ENCODE measurements around the gene KRT7.

Gene KRT7

DNA sequence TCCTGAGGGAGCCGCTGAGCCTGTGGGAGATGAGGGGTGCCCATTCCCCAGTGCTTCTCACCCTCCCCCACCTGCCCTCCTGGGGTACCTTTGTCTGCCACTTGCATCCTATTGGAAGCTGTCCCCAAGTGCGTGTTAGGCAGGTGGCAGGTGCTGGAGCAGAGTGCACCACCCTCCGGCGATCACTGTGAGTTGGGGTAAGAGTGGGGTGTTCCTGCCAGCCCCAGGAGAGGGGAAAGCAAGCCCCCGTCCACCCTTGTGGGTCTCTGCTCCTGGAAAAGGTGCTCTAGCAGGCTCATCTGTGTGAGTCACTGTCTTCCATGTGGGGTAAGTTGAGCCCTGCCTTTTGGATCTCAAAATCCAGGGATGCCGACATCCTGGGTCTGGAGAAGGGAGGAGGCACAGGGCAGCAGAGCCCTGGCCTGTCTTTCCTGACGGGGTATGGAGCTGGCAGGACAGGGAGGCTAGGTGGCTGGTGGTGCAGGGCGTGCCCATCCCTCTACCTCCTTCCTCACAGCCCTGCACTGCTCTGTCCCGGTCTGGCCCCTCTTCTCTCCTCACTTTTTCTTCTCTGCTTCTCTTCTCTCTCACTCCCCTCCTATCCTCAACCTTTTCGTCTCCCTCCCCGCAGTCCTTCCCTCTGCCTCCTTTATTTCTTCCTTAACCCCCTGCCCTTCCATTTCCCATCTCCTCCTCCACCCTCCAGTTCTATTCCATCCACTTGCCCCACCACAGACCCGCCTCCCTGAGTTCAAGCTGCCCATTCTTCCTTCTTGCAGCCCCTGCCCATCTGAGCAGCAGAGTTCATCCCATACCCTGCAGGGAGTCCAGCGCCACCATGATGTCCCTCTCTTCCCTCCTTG lies 20.1 kb upstream of the KRT7 start:
- no peak for DNase-seq

DNA sequence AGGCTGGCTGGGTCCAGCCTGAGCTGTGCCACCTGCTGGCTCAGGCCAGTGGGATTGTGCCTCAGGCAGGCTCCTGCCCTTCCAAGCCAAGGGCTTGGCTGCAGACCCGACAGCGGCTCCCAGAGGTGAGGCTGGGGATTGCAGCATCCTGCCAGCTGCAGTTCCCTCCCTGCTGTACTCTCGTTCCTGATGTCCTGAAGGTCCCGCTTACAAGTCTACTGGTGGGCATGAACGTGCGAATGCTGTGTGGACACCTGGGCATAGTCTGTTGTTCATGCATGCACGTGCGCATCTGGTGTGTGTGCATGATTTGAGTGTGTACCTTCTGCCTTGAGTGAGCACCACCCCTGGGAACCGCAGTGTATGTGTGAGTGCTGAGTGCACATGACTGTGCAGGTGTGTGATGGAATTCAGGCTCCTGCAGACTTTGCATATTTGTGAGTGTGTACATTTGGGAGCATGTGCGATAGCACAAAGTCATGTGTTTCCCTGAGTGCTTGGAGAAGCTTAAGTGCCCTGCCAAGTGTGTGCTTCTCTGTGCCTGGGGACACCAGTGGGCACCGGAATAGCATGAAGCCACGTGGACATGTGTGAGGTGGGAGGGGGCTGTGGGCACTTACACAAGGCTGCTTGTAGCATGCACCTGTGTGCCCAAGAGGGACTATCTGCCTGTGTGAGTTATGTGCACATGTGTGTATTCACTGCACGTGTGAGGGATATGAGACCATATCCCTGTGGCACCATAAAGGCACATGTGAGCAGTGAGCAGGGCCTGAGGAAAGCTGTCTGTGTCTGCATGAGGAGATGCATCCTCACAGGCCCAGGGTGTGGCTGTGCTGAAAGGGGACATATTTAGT lies 19.3 kb upstream of the KRT7 start:
- peak; percentile 40 for DNase-seq

DNA sequence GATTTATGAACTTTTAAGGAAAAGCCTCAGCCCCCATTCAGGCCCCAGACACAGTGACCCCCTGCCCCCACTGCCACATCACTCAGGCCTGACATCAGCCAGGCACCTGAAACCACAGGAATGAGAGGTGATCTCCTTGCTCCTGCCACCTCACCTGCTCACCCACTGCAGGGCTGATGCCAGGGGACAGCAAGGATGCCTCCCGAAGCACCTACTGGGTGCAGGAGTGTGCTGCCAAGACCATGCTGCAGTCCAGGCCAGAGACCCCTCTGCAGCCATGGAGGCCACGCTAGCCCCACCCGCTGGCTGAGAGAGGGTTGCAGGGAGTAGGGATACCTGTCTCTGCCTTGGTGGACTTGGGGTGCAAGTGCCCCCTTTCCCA lies 18.6 kb upstream of the KRT7 start:
- no peak for DNase-seq

DNA sequence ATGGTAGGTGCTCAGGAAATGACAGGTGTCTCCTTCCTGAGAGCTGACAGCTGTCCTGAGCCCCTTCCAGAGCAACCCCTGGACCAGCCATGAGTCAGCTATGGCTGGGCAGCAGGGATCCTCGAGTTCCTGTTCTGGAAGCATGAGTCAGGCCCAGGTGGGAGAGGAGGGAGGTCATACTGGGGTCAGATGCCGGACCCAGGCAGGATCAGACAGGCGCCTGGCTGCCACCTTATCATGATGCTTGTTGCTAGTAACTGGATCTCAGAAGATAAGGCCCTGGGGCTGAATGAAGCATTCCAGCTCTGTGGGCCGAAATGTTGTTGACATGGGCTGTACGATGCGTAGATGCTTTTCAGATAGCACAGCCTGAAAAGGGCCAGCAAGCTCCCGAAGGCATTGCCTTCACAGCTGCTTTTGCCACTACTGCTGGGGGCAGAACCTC lies 17.4 kb upstream of the KRT7 start:
- DNase-seq: no peak

DNA sequence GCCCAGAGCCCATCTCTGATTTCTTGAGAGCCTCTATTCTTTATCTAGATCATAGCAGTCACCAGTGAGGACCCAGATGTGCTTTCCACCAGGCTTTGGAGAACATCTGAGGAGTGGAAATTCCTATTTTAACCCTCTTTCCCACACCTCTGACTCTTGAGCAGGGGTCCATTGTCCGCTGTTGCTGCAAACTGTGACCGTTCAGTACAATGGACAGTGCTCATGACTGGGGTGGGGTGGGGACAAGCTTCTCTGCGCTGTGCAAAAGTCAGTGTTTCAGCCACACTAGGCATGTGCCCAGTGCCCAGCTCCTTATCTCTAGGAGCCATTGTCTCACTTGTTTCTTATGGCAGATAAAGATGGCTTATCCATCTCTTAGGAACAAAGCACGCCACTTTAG lies 16.9 kb upstream of the KRT7 start:
- DNase-seq: no peak

DNA sequence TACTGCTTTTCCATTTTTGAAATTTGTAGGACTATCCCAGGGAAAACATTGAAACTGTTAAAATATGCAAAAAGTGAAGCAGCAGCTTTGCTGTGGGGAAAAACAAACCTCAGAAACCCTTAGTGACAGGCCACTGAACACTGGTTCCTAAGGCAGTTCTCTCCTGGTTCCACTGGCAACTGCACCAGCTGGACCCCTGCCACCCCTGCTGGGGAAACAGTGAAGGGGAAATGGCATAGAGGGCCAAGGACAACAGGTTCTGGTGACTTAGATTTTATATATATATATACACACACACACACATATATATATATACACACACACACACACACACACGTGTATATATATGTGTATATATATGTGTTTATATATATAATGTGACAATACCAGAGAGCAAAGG lies 16.2 kb upstream of the KRT7 start:
- no peak for DNase-seq

DNA sequence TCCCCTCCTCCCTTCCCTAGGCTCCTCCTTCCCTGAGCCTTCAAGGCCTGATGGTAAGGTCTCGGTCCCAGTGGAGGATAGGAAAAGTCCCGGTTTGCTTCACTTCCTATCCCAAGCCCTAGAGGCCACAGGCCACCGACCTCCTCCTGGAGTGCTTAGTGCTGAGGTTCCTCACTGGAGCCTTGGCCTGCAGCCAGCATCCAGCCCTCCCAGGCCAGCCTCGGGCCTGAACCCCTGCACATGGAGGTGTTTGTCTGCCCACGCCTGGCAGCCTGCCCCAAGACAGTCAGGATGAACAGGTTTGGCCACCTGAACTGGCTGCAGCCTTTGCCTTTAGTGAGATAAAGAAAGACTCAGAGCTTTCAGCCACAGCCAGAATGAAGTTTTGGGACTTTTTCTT lies 15.8 kb upstream of the KRT7 start:
- no peak for DNase-seq

DNA sequence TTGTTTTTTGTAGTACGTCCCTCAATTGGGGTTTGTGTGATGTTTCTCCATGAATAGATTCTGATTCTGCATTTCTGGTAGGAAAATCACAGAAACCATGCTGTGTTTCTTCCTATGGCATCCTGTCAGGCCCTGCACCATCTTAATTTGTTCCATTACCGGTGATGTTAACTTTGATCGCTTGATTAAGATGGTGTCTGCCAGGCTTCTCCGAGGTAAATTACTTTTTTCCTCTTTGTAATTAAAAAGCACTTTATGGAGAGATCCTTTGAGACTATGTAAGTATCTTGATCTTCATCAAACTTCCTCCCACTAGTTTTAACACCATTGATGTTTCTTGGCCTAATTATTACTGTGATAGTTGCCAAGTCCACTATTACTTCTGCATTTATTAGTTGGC lies 15.0 kb upstream of the KRT7 start:
- DNase-seq: no peak

DNA sequence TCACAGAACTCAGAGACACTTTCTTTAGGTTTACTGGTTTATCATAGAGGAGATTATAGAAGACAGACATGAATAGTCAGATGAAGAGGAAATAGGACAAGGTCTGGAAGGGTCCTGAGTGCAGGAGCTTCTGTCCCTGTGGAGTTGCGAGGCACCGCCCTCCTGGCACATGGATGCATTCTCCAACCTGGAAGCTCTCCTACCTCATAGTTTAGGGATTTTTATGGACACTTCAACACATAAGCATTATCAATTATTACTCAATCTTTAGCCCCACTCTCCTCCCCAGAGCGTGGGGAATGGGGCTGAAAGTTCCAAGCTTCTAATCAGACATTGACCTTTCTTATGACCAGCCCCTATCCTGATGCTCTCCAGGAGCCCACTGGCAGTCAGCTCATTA lies 12.6 kb upstream of the KRT7 start:
- DNase-seq: no peak

DNA sequence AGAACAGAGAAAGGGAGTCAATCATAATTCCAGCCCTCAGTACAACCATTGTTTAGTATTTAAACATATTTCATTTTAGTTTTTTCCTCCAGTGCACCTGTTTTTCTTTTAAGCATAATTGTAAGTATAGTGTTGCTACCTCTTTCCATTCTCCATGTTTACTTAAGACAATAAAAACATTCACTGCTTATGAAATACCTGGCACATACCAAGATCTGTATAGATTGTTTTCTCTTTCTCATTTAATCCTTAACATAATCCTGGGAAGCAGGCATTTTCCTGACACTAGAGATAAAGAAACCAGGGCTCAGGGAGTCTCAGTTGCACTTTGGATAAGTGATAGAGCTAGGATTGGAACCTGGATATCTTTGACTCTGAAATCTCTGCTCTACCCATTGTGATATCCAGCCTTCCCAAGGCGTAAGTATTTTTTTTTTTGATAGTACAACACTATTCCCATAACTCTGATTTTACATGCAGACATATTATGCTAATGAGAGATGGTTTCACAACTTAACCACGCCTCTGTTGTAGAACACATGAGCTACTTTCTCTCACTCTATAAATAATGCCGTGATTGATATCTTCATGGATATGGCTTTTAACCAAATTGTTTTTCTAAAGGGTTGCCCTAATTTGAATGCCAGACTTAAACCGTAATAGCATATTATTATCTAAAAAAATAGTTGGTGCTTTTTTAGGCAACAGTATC lies 11.8 kb upstream of the KRT7 start:
- DNase-seq: no peak

DNA sequence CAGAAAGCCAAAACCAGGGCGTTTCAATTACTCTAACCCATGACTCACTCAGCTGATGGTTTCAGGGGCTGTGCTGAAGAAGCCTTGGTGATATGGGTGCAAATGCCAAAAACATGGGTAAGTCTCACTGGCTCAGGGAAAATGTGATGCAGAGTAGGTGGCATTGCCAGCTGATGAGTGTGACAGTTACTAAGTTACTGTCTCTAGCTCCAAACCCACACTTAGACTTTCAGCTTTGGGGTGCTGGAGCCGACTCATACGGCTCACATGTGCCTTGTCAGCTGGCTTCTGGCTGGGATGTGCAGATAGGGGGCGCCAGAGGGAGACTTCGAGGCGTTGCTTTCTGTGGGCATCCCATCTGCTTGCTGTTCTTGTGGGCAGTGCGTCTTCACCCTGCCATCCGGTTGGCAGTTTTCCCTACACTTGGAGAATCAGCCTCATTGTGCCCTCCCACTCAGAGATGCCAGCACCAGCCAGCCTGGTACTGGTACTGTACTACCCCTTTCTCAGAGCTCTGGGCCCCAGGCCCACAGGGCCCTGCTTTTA lies 11.1 kb upstream of the KRT7 start:
- peak; percentile 7 for DNase-seq

DNA sequence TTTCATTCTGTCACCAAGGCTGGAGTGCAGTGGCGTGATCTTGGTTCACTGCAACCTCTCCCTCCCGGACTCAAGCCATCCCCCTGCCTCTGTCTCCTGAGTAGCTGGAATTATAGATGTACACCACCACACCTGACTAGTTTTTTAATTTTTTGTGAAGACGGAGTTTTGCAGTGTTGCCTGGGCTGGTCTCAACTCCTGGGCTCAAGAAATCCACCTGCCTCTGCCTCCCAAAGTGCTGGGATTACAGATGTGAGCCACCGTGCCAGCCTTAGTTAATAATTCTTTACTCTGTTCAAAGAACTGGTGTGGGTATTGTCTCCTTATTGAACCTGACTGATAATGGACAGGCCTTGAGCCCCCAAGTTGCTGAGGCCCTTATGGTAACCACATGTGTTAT lies 10.4 kb upstream of the KRT7 start:
- DNase-seq: no peak

DNA sequence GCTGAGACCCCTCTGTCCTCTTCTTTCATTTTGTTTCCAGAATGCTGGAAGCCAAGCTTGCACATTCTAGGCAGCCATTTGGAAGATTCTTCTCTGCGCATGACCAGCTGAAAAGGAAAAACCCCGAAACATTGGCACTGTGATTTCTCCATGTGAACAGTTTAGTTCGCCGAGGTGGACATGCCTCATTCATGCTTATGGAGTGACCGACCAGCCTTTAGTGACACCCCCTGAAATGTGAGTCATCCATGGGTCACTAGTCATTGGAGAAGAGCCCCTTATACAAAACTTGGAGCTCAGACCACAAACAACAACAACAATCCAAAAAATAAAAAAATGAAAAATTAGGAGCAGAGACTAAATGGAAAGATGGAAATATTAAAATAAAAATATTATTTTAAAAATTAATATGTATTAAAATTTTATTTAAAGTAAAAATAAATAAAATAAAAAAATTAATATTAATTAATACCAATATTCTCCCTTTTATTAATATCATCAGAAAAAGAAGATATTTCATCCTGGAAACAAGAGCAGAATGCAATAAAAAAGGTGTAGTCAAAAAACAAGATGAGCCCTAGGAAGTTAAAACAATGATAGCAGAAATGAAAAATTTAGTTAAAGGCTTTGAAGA lies 9.5 kb upstream of the KRT7 start:
- DNase-seq: no peak

DNA sequence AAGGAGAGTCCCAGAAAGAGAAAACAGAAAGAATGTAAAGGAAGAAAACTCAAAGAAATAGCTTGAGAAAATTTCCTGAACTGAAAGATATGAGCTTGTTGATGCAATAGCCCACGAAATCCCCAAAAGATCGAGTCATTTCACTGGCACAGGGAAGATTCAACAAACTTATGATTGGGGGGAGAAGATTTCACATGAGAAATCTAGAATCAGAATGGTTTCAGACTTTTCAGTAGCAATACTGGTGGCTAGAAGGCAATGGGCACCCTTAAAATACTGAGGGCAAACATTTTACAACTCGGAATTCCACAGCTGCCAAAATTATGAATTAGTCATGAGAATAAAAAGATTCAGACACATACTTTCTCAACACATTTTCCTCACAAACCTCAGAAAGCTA lies 8.9 kb upstream of the KRT7 start:
- DNase-seq: no peak

DNA sequence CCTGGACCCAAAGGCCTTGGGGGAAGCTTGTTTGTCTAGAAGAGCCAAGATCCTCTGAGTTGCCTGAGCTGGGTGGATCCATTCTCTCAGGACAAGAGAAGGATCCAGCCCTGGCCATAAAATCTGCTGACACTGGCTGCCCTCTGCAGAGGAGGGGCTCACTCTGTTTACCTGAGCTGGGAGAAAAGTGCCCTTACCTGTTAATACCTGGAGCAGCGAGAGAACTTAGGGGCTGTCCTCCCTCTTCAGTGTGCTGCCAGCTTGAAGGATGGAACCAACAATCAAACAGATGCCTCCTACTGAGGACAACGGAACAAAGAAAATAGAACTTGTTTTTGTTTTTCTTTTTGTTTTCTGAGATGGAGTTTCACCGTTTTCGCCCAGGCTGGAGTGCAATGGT lies 7.3 kb upstream of the KRT7 start:
- DNase-seq: no peak

DNA sequence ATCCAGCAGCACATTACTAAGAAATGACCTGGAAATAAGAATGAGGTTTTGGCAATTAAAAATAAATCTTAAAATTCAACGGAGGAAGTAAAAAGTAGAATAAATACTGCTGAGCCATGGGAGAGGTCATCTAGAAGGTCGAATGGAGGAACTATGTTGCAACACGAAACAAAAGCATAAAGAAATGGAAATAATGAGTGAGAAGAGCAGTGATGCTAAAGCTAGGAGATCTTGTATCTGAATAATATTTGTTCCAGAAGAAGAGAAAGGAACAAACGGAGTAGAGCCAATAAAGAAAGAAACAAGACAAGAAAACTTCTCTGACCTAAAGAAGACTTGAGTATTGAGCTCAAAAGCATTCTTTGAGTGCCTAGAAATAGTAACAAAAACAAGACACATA lies 6.6 kb upstream of the KRT7 start:
- DNase-seq: no peak

DNA sequence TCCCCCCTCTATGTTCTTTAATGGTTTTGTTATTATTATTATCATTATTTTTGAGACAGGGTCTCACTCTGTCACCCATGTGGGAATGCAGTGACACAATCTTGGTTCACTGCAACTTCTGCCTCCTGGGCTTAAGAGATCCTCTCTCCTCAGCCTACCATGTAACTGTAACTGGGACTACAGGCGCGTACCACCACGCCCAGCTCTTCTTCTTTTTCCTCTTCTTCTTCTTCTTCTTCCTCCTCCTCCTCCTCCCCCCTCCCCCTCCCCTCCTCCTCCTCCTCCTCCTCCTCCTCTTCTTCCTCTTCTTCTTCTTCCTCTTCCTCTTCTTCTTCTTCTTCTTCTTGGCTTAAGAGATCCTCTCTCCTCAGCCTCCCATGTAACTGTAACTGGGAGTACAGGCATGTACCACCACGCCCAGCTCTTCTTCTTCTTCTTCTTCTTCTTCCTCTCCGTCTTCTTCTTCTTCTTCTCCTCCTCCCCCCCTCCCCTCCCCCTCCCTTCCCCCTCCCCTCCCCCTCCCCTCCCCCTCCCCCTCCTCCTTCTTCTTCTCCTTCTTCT lies 5.4 kb upstream of the KRT7 start:
- no peak for DNase-seq

DNA sequence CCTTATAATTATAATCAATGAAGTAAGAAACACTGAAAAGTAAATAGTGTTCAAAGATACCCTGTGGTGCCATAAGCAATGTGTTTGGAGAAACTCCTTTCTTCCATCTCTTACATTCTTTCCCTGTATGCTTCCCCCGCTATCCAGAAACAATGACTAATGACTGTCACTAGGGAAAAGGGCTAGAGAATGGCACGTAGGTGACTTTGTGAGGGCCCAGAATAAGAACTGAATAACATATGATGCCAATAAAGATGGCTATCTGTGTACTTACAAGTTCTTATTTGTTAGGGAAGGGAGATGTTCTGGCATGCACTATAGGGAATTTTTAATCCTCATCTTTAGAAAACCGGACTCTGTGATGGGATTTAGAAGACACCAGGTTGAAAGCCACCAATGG lies 4.7 kb upstream of the KRT7 start:
- no peak for DNase-seq

DNA sequence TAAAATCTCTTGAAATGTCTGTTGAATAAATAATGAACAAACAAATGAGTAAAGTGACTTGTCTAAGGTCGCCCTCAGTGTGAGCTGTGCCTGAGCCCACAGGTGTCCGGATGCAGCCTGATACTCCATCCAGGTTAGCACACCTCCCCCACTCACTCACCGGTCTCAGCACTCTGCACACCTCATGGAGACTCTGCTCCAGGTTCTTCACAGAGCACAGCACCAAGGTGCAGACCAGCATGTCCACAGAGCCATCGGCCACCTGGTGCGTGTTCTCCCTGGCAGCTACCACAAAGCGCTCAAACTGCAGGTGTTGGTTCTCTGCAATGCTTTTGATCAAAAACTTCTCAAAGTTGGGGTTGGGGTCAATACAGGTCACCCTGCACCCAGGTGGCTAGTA lies 4.1 kb upstream of the KRT7 start:
- no peak for DNase-seq

DNA sequence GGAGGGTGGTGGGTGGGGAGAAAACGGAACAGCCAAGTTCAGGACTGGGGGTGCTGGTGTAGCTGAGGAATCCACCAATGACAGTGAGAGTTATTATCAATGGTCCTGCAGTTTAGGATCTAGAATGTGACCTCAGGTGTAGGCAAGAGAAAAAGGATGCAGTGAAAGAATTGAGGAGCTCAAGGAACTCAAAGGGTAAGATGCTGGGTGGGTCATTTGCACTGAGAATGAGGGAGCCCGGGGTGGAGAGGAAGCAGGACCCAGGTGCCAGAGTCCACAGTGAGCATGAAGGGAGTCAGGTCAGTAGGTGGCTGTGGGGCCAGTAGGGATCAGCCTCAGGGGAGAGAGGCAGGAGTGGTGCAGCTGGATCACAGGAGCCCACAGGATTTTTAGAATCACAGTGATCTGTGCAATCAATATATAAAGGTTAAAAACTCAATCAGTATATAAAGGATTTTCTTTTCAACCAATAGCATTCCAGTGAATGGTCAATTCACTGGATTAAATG lies 3.2 kb upstream of the KRT7 start:
- no peak for DNase-seq

DNA sequence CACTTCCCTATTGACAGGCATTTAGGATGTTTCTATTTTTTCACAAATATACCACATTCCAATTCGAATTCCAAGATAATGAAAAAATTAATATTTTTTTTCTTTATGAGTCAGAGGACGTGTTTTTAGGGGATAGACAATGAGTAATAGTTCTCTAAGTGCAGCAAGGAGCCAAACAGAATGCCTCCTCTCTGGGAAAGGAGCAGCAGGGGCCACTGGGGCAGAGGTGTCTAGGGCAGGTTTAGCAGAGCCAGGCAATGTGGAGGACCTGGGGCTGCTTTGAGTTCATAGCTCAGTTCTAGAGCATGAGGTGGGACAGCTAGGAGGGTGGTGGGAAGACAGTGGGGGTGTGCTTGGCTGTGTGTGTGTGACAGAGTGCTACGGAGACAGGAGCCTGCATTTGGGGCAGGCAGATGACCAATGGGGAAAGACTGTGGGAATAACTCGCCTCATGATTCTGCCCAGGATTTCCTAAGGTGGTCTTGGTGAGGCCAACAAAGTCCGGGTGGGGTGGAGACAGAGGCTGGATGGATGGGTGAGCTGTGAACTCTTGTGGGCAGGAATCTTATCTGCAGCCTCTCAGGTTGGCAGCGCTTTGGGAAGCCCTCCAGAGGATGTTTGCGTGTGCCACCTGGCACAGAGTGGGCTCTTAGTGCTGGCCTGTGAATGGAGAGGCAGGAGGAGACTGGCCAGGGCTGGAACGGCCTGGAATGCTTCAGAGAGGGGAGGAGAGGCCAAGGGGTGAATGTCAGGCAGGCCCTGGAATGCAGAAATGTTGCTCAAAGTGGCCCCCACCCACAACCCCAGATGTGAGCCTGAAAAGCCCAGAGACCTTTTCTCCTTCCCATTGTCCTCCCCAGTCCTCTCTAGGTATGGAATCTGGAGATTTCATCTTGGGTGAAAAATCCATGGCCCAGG lies 2.4 kb upstream of the KRT7 start:
- no peak for DNase-seq

Data from NCI-H1694 treated with DMSO at 0.1 percent for 48 hours (cell line).